ENCODE data around the gene ZNF117.

DNA sequence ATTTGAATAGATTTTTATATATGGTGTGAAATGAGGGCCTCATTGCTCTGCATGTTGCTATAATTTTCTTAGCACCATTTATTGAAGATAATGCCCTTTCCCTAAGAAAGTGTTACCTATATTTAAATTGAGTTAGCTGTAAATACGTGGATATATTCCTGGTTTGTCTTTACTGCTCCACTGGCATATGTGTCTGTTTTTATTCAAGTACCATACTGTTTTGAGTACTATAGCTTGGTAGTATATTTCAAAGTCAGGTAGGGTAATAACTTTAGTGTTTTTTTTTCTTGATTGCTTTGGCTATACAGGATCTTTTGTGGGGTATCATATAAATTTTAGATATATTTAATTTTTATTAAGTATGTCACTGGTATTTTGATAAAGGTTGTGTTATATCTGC is 56.4 kb downstream of the ZNF117 start:
- TF ChIP-seq POLR2A (IDR thresholded peaks at IDR 0.05), result no peak
- TF ChIP-seq CTCF (IDR thresholded peaks at IDR 0.05), result no peak
- no peak for TF ChIP-seq EP300 (IDR thresholded peaks at IDR 0.05)

All from gastroesophageal sphincter (tissue), 3 donors.